Activated gamma-delta T cell treated with Interleukin-2 at 50 U/mL for 16 hours (primary cell): ENCODE results near the gene TRIM54.

Source experiments
- DNase-seq: peaks from one replicate; pipeline ENCODE4 v3.0.0-alpha.2; 2020

TRIM54 gene

GRCh38 chr2:27281855-27282559 lies at the start of gene TRIM54:
Gene TRIM54 (plus strand): TSS chr2:27282429. CDS start chr2:27282732, 303 bp downstream.
- no peak for DNase-seq

- no peak for DNase-seq
Observed at GRCh38 chr2:27233341-27233740, 48.9 kb upstream of the TRIM54 start.

- DNase-seq = no peak
Observed at GRCh38 chr2:27236136-27236535, 46.1 kb upstream of the TRIM54 start.

GRCh38 chr2:27236626-27237025 lies 45.6 kb upstream of the TRIM54 start:
- DNase-seq = no peak

GRCh38 chr2:27237341-27237945 lies 44.8 kb upstream of the TRIM54 start:
- DNase-seq = no peak

- no peak for DNase-seq
Observed at GRCh38 chr2:27238976-27239375, 43.3 kb upstream of the TRIM54 start.

GRCh38 chr2:27240406-27240805 lies 41.8 kb upstream of the TRIM54 start:
- no peak for DNase-seq

- no peak for DNase-seq
Observed at GRCh38 chr2:27241761-27242613, 40.2 kb upstream of the TRIM54 start.

GRCh38 chr2:27242614-27242951 lies 39.6 kb upstream of the TRIM54 start:
- no peak for DNase-seq

GRCh38 chr2:27243391-27244130 lies 38.7 kb upstream of the TRIM54 start:
- DNase-seq = no peak

GRCh38 chr2:27245116-27245515 lies 37.1 kb upstream of the TRIM54 start:
- no peak for DNase-seq

- no peak for DNase-seq
Observed at GRCh38 chr2:27245626-27246025, 36.6 kb upstream of the TRIM54 start.

GRCh38 chr2:27247893-27248292 lies 34.3 kb upstream of the TRIM54 start:
- no peak for DNase-seq

- DNase-seq = no peak
Observed at GRCh38 chr2:27249159-27249890, 32.9 kb upstream of the TRIM54 start.

GRCh38 chr2:27249891-27250651 lies 32.2 kb upstream of the TRIM54 start:
- DNase-seq = peak; percentile 23

- DNase-seq = no peak
Observed at GRCh38 chr2:27250652-27251379, 31.4 kb upstream of the TRIM54 start.

- no peak for DNase-seq
Observed at GRCh38 chr2:27251766-27252165, 30.5 kb upstream of the TRIM54 start.

GRCh38 chr2:27255187-27255586 lies 27.0 kb upstream of the TRIM54 start:
- DNase-seq = no peak

- DNase-seq = no peak
Observed at GRCh38 chr2:27255660-27256059, 26.6 kb upstream of the TRIM54 start.

- no peak for DNase-seq
Observed at GRCh38 chr2:27256855-27257454, 25.3 kb upstream of the TRIM54 start.

GRCh38 chr2:27258051-27258450 lies 24.2 kb upstream of the TRIM54 start:
- DNase-seq = no peak
